ENCODE data around the gene CCR7. TPM values are rescaled to one million over a fixed set of nuclear protein-coding genes. Genes with fewer than 3 reads are reported as not detected.

CCR7 gene
- total and polyA plus RNA-seq, 2 of the 13 experiments (the other 11 are each of a cell fraction or from before 2014, with no cell fraction given) = 0.04 to 0.53 TPM

DNA sequence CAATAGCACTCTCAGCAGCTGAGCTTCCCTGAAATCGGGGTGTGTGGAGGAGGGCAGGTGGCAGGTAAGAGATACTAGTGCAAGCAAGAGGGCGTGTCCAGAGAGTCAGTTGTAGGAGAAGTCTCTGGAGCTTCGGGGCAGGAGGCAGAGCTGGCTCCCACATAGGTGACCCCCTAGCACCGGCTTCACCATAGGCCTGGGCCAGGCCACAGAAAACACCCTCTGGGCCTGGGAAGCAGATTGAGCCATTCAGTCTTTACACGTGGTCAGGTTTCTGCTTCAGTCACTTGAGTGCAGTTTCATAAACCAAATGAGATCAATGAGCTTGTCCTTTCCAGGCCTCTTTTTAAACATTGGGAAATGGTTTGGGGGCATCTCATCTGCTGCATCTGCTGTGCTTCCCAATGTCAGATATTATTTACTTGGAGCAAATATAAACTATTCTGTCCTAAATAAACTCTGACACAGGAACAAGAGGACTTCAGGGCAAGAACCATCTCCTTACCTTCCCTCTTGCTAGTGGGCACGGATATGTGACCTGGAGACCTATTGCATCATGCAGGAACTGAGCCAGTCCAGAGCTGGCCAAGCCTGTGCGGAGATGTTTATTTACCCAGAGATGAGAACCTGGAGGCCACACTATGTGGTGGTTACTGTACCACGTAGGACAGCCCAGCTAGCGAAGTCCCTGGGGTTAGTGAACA is 16.1 kb downstream of the CCR7 start (continued):
- TF ChIP-seq AKNA (CRISPR knock-in tag; IDR thresholded peaks at IDR 0.05; ENCODE audit: borderline replicate concordance) (no peak), ZNF317 (CRISPR knock-in tag; IDR thresholded peaks at IDR 0.05) (peak; percentile 69; the same call in 1 of the 2 replicates), ZNF790 (CRISPR knock-in tag; IDR thresholded peaks at IDR 0.05; ENCODE audit: borderline replicate concordance) (0 out of 2 replicates have a peak, but pooled peaks have one; percentile 39), TMF1 (CRISPR knock-in tag; IDR thresholded peaks at IDR 0.05; ENCODE audit: low read depth) (no peak), GLI4 (CRISPR knock-in tag; IDR thresholded peaks at IDR 0.05; ENCODE audit: borderline replicate concordance) (no peak), ZNF747 (CRISPR knock-in tag; IDR thresholded peaks at IDR 0.05; ENCODE audit: borderline replicate concordance) (peak; percentile 97), RBFOX2 (IDR thresholded peaks at IDR 0.05; ENCODE audit: low read depth, low read length) (peak; percentile 51), CHD2 (IDR thresholded peaks at IDR 0.05; ENCODE audit: low read depth, low read length) (no peak), NAIF1 (CRISPR knock-in tag; IDR thresholded peaks at IDR 0.05; ENCODE audit: borderline replicate concordance) (peak; percentile 69; the same call in 1 of the 2 replicates), ZNF431 (CRISPR knock-in tag; IDR thresholded peaks at IDR 0.05; ENCODE audit: borderline replicate concordance, low read depth) (peak; percentile 94; the same call in 1 of the 2 replicates), NFE2 (CRISPR knock-in tag; IDR thresholded peaks at IDR 0.05) (no peak), BHLHE40 (IDR thresholded peaks at IDR 0.05; ENCODE audit: low read length) (peak; percentile 39; the same call in 1 of the 2 replicates), HMGXB4 (CRISPR knock-in tag; IDR thresholded peaks at IDR 0.05; ENCODE audit: borderline replicate concordance in 1 of 2, low read depth in 1 of 2) (peak; percentile 74 to 81; a peak in 3 of 4 replicates), ZSCAN30 (CRISPR knock-in tag; IDR thresholded peaks at IDR 0.05) (no peak), BCL3 (CRISPR knock-in tag; IDR thresholded peaks at IDR 0.05) (no peak; the same call in 1 of the 2 replicates), ZNF33B (CRISPR knock-in tag; IDR thresholded peaks at IDR 0.05) (no peak), MAFK (conservative IDR thresholded peaks at IDR 0.05 in 1 of 2, IDR thresholded peaks at IDR 0.05 in 1 of 2; ENCODE audit: low read length in 2 of 2) (no peak), ATF1 (CRISPR knock-in tag; IDR thresholded peaks at IDR 0.05) (peak; percentile 74; the same call in 1 of the 2 replicates)
- TF ChIP-seq, protein P1, sequence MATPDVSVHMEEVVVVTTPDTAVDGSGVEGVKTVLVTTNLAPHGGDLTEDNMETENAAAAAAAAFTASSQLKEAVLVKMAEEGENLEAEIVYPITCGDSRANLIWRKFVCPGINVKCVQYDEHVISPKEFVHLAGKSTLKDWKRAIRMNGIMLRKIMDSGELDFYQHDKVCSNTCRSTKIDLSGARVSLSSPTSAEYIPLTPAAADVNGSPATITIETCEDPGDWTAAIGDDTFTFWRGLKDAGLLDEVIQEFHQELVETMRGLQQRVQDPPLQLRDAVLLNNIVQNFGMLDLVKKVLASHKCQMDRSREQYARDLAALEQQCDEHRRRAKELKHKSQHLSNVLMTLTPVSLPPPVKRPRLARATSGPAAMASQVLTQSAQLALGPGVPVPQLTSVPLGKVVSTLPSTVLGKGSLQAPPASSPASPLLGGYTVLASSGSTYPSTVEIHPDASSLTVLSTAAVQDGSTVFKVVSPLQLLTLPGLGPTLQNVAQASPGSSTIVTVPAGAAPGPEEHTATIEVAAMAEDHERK (CRISPR knock-in tag; IDR thresholded peaks at IDR 0.05; ENCODE audit: low read depth) = no peak
